Measurements from ENCODE around the gene TNFSF4. TPM values are rescaled to one million over a fixed set of nuclear protein-coding genes. Genes with fewer than 3 reads are reported as not detected.

Gene TNFSF4
- total and polyA plus RNA-seq, 7 donors = 0.04 to 0.28 (median 0.13) TPM

DNA sequence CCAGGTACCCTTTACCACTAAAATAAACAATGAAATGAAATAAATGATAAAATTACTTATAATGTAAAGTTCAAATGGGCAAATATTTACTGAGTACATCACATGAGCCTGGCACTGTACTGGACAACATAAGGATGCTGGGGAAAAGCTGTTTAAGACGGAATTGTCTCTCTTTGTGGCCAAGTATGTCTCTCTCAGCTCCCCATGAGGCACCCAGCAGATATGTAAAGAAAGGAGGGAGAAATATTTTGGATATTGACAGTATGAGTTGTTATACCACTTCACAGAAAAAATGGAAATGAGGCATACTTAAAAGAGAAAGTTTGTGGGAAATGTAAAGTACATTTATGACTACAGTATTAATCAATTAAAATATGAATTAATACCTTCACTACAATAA lies 1.0 kb upstream of the TNFSF4 start:
- DNase-seq (no peak), ATAC-seq (no peak)
- H3K36me3 ChIP-seq (ENCODE audit: insufficient read depth in 1 of 2, low read depth in 1 of 2) = no peaks in the 10 kb centered on the region
- no peaks in the 10 kb centered on the region for H3K9me3 ChIP-seq
- 90 to 97% (median 95%) methylated on average over 1 of the region's 1 CpG for WGBS, 3 donors
- H3K4me3 ChIP-seq = no peak overlapping the region
- H3K27me3 ChIP-seq (ENCODE audit: insufficient read depth in 3 of 3, low read length in 2 of 3) = no peaks in the 10 kb centered on the region
- H3K4me1 ChIP-seq = no peaks in the 10 kb centered on the region
- intact Hi-C loops (cut with DNase I) = loop anchor here in 1 of 2 donors (10.0 kb wide), 1 partner anchor 383 kb away; no protein-coding TSS in a partner anchor
- H3K27ac ChIP-seq = no peak overlapping the region
- TF ChIP-seq, protein P1, sequence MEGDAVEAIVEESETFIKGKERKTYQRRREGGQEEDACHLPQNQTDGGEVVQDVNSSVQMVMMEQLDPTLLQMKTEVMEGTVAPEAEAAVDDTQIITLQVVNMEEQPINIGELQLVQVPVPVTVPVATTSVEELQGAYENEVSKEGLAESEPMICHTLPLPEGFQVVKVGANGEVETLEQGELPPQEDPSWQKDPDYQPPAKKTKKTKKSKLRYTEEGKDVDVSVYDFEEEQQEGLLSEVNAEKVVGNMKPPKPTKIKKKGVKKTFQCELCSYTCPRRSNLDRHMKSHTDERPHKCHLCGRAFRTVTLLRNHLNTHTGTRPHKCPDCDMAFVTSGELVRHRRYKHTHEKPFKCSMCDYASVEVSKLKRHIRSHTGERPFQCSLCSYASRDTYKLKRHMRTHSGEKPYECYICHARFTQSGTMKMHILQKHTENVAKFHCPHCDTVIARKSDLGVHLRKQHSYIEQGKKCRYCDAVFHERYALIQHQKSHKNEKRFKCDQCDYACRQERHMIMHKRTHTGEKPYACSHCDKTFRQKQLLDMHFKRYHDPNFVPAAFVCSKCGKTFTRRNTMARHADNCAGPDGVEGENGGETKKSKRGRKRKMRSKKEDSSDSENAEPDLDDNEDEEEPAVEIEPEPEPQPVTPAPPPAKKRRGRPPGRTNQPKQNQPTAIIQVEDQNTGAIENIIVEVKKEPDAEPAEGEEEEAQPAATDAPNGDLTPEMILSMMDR (IDR thresholded peaks at IDR 0.05) = no peak

DNA sequence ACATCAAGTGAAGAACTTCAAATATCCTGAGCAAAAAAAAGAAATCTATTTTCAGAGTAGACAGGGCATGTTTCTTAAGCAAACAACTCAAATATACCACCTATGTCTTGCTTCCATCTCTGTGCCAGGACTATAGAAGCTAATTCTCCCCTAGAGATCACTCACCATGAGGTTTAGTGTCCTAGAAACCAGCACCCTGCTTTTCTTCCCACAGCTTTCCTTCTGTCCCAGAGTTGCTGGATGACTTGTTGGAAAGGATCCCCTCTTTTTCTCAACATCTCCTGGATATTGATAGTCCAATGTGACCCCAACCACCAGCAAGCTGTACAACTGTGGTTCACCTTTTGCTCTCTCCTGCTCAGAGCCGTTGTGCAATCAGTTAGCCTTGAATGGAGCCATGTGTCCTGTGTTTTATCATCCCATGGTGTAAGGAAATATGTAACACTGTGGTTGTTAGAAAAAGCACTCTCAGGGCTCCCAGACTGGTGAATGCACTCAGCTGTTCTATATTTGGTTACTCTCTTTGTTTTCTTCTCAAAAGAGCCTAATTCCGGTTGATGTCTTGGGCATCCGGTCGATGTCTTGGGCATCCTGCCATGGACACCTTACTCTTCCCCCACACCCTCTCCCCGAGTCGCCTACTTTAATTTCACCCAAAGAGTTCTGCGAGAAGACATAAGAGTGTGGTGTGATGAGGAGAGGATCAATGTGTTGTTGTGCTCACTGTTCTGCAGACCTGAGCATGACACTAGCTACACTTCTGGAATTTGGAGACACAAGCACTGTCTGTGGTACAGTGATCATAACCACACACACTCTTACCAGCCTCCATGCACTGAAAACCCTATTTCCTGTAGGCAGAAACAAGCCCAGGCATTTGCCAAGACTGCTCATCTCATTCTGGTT lies 1.7 kb downstream of the TNFSF4 start:
- H3K4me3 ChIP-seq = no peak overlapping the region
- DNase-seq (no peak), ATAC-seq (peak in 1 of 4 donors; percentile 36)
- H3K36me3 ChIP-seq (ENCODE audit: insufficient read depth in 1 of 2, low read depth in 1 of 2) = no peaks in the 10 kb centered on the region
- no peak overlapping the region for H3K27ac ChIP-seq
- TF ChIP-seq, protein P1 (IDR thresholded peaks at IDR 0.05) = no peak
- whole genome bisulfite sequencing, 3 donors = 51 to 69% (median 55%) methylated on average over 7 of the region's 7 CpGs
- no peaks in the 10 kb centered on the region for H3K4me1 ChIP-seq
- no peaks in the 10 kb centered on the region for H3K27me3 ChIP-seq (ENCODE audit: insufficient read depth in 3 of 3, low read length in 2 of 3)
- no peaks in the 10 kb centered on the region for H3K9me3 ChIP-seq
- intact Hi-C loops (cut with DNase I) = loop anchor here (2.0 to 10.0 kb wide), 2 partner anchors 381 to 463 kb away; no protein-coding TSS in a partner anchor

DNA sequence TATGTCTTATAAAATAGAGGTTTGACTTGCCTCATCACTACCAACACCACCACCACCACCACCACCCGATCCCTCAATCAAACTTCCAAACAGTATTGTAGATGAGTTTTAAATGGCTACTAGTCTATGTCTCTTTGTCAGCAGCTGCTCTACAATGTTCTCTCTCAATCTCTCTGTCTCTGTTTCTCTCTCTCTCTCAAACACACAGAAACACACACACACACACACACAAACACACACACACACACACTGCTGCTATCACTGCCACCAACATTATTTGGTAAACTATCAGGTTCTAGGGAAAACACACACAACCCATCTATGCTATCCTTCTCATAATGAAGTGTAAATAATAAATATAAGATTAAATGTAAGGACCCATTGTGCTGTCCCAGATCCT lies 2.4 kb downstream of the TNFSF4 start:
- 79 to 89% (median 81%) methylated on average over 1 of the region's 1 CpG for WGBS, 3 donors
- Histone ChIP-seq H3K4me1 (no peaks in the 10 kb centered on the region), H3K27ac (no peak overlapping the region), H3K36me3 (ENCODE audit: insufficient read depth in 1 of 2, low read depth in 1 of 2) (no peaks in the 10 kb centered on the region), H3K4me3 (no peak overlapping the region), H3K9me3 (no peaks in the 10 kb centered on the region), H3K27me3 (ENCODE audit: insufficient read depth in 3 of 3, low read length in 2 of 3) (no peaks in the 10 kb centered on the region)
- ATAC-seq (no peak), DNase-seq (no peak)
- intact Hi-C loops (cut with DNase I) = loop anchor here (2.0 to 10.0 kb wide), 2 partner anchors 380 to 462 kb away; no protein-coding TSS in a partner anchor
- TF ChIP-seq, protein P1 (IDR thresholded peaks at IDR 0.05) = no peak

DNA sequence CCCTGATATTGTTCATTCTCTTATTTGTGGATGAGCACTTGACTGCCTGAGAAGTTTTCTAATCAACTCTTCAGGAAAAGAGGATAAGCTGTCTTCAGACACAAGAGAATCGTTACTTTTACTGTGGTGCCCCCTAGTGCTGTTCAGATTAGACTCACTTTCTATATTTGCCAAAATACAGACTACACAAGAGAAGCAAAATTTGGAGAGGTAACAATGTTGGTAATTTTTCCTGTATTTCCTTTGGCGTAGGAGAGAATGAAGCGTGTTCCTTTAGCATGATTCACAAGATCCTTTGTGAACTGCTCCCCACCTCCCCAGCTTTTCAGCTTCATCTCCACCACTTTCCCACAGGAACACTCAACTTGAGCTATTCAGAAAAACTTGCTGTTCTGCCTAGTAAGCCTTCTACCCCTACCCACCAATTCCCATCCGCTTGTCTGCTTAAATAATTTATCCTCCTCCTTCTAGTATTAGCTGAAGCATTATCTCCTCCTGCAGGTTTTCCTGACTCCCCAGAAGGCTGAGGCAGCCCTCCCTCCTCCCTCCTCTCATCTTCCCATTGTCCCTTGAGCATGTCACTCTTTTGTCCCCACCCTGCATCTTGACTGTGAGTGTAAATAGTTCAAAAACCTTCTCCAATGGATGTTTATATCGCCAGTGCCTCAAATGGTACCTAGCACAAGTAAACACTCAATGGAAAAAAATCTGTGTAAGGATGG lies 4.5 kb downstream of the TNFSF4 start:
- Histone ChIP-seq H3K27ac (no peak overlapping the region), H3K4me3 (no peak overlapping the region), H3K36me3 (ENCODE audit: insufficient read depth in 1 of 2, low read depth in 1 of 2) (no peaks in the 10 kb centered on the region), H3K27me3 (ENCODE audit: insufficient read depth in 3 of 3, low read length in 2 of 3) (no peaks in the 10 kb centered on the region), H3K9me3 (no peaks in the 10 kb centered on the region), H3K4me1 (no peaks in the 10 kb centered on the region)
- intact Hi-C loops (cut with DNase I) = loop anchor here (2.0 to 10.0 kb wide), 2 partner anchors 376 to 378 kb away; no protein-coding TSS in a partner anchor
- TF ChIP-seq, protein P1 (IDR thresholded peaks at IDR 0.05) = peak; percentile 56
- 30 to 35% (median 33%) methylated on average over 5 of the region's 5 CpGs for WGBS, 3 donors
- DNase-seq (no peak), ATAC-seq (peak in 3 of 4 donors; percentile 28 to 72 (median 57))

All from psoas muscle (tissue), 8 donors.